GM12872 (cell line): ENCODE results near the gene SELENOI.

Experiments
- CTCF ChIP-seq: IDR thresholded peaks from 3 replicates; pipeline ENCODE4 v1.5.1; 2011; ENCODE audit warnings: low read depth, mild to moderate bottlenecking, low read length, moderate library complexity; ENCODE audit not compliant: insufficient read depth

Gene SELENOI

GRCh38 chr2:26396734-26397298, 50.9 kb downstream of the SELENOI start:
- no peak for TF ChIP-seq CTCF

GRCh38 chr2:26399771-26400376, 53.9 kb downstream of the SELENOI start:
- TF ChIP-seq CTCF = no peak

- no peak for TF ChIP-seq CTCF
These were observed 54.8 kb downstream of the SELENOI start for GRCh38 chr2:26400723-26401122.

- TF ChIP-seq CTCF = no peak
These were observed 56.0 kb downstream of the SELENOI start, which contains the start of gene DRC1 for GRCh38 chr2:26401739-26402541. DRC1 (plus strand) TSS chr2:26401920; CDS start chr2:26401990, 70 bp downstream.

DNA sequence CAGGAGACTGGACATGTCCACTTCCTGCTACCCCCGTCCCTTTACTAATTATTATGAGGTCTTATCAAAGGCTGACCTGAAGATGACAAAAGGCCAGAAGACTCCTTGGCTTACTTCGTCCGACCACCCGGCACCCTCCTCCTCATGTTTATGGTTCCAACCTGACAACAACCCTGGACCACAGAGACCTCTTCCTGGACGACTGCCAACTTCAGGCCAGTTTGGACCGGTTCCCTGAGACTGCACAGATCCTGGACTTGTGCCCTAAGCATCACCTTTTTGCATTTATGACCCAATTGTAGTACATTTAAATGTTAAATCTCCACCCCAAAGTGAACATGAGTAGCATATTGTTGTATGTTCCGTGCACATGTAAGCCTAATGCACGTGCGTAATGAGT, 61.6 kb downstream of the SELENOI start:
- no peak for TF ChIP-seq CTCF

GRCh38 chr2:26409785-26410184, 63.8 kb downstream of the SELENOI start:
- TF ChIP-seq CTCF = no peak

GRCh38 chr2:26410764-26411243, 64.9 kb downstream of the SELENOI start:
- TF ChIP-seq CTCF = no peak
